Measurements from ENCODE around the gene GARNL3. TPM values are rescaled to one million over a fixed set of nuclear protein-coding genes. Genes with fewer than 3 reads are reported as not detected.
A peak's percentile ranks its signal among the peaks of the same experiment; 100 is the strongest.

The GARNL3 gene
- total and polyA plus RNA-seq, 12 donors: 12.2 to 43.2 (median 28.6) TPM

DNA sequence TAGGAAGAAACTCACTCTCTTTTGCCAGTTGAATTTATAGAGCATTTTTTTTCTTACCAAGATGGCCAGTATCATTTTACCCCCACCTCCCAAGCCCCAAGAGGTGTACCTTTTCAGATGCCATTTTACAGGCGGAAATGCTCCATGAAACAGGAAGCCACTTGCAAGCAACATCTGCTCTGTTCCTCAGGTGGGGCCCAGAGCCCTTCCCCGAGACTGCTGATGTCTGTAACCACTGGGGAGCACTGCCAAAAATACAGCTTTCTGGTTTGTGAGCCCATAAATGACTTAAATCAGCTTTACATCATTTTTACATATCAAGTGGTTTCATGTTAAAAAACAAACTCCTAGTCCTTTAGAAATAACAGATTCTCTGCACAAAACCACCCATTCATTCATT lies 42.9 kb upstream of the GARNL3 start:
- TF ChIP-seq POLR2A (IDR thresholded peaks at IDR 0.05): no peak
- TF ChIP-seq, protein P1, sequence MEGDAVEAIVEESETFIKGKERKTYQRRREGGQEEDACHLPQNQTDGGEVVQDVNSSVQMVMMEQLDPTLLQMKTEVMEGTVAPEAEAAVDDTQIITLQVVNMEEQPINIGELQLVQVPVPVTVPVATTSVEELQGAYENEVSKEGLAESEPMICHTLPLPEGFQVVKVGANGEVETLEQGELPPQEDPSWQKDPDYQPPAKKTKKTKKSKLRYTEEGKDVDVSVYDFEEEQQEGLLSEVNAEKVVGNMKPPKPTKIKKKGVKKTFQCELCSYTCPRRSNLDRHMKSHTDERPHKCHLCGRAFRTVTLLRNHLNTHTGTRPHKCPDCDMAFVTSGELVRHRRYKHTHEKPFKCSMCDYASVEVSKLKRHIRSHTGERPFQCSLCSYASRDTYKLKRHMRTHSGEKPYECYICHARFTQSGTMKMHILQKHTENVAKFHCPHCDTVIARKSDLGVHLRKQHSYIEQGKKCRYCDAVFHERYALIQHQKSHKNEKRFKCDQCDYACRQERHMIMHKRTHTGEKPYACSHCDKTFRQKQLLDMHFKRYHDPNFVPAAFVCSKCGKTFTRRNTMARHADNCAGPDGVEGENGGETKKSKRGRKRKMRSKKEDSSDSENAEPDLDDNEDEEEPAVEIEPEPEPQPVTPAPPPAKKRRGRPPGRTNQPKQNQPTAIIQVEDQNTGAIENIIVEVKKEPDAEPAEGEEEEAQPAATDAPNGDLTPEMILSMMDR (IDR thresholded peaks at IDR 0.05): no peak
- intact Hi-C loops (cut with DNase I): no loop called here
- Histone ChIP-seq H3K9me3 (replicated peaks in 1 of 3) (no peaks in the 10 kb centered on the region), H3K36me3 (replicated peaks in 1 of 2) (no peaks in the 10 kb centered on the region), H3K27me3 (no peaks in the 10 kb centered on the region), H3K27ac (no peak overlapping the region), H3K4me1 (replicated peaks in 1 of 2) (peaks cover 0 to 15% of the 10 kb centered on the region in 2 donors), H3K4me3 (no peak overlapping the region)
- 52 to 100% (median 85%) methylated on average over 2 of the region's 2 CpGs for WGBS, 4 donors
- peak in 1 of 7 donors; percentile 1 for DNase-seq

DNA sequence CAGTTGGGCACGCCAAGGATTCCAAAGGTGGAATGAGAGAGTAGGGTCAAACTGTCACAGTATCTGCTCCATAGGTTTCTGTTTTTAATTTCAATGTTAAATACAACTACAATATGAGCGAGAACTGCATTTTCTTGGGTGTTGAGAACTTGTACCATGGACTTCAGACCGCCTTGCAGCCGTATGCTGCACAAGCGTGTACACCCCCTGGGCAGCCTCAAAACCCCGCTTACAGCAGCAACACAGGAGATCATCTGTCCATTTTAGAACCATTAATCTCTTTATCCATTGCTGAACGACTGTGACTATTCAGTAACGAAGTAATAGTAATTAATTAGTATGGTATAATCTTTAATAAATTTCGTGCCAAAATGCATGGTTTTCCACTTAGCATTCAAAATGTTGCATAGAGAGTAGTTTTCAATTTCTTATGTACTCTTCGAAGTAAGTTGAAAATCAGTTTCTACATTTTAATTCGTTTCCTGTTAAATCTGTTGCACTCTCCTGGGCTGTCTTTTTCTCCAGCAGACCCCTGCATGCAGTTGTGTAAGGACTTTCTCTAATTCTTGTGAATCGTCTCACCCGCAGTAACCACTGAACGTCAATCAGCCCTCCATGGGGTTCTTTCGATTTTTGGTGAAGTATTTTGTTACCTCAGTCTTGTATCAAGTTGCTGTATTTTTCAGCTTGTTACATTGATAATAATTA lies 42.0 kb upstream of the GARNL3 start:
- H3K9me3 ChIP-seq (replicated peaks in 1 of 3): no peaks in the 10 kb centered on the region
- peaks cover 0 to 15% of the 10 kb centered on the region in 2 donors for H3K4me1 ChIP-seq (replicated peaks in 1 of 2)
- peak in 1 of 7 donors; percentile 5 for DNase-seq
- H3K36me3 ChIP-seq (replicated peaks in 1 of 2): no peaks in the 10 kb centered on the region
- no peak overlapping the region for H3K27ac ChIP-seq
- H3K27me3 ChIP-seq: no peaks in the 10 kb centered on the region
- 88 to 92% (median 91%) methylated on average over 15 of the region's 15 CpGs for WGBS, 4 donors
- H3K4me3 ChIP-seq: no peak overlapping the region
- no peak for TF ChIP-seq POLR2A (IDR thresholded peaks at IDR 0.05)
- TF ChIP-seq, protein P1 (IDR thresholded peaks at IDR 0.05): no peak
- intact Hi-C loops (cut with DNase I): no loop called here

DNA sequence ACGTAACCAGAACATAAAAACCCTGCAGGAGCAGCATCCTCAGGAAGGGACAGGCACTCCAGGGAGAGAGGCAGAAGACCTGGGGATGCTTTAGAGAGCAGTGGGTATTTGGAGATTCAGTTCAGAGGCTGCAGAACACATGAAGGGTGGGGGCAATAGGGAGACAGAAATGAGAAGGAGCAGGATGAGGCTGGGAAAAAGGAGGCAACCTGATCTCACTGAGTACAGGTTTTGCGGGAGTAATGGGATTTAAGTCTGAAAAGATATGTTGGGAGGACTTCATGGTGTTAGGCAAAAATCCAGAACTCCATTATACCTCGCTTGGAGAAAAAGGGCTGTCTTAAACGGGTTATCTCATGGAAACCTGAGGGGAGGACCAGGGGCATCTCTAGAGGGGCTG lies 41.3 kb upstream of the GARNL3 start:
- H3K27me3 ChIP-seq: no peaks in the 10 kb centered on the region
- WGBS, 4 donors: 53 to 68% (median 61%) methylated on average over 4 of the region's 4 CpGs
- no peak overlapping the region for H3K4me3 ChIP-seq
- no peak for TF ChIP-seq POLR2A (IDR thresholded peaks at IDR 0.05)
- TF ChIP-seq, protein P1 (IDR thresholded peaks at IDR 0.05): no peak
- H3K36me3 ChIP-seq (replicated peaks in 1 of 2): no peaks in the 10 kb centered on the region
- DNase-seq: peak in 2 of 7 donors; percentile 8 to 17
- no peaks in the 10 kb centered on the region for H3K9me3 ChIP-seq (replicated peaks in 1 of 3)
- peaks cover 0 to 15% of the 10 kb centered on the region in 2 donors for H3K4me1 ChIP-seq (replicated peaks in 1 of 2)
- no peak overlapping the region for H3K27ac ChIP-seq
- intact Hi-C loops (cut with DNase I): no loop called here

DNA sequence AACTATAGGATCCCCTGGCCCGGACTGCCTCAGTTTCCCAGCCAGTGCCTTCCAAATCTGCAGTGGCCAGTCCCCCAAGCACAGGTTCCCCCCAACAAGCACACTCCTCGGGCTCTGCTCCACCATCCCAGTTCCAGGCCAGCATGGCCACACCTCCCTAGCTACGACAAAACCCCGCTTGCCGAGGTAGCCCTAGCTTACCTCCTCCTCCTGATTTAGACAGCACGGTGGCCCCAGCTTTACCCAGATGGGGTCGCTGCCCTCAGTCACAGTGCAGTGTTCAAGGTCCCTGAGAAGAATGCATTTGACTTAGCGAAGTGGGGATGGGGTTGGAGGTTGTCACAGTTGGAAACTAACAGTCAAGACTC lies 40.8 kb upstream of the GARNL3 start:
- Histone ChIP-seq H3K27me3 (no peaks in the 10 kb centered on the region), H3K9me3 (replicated peaks in 1 of 3) (no peaks in the 10 kb centered on the region), H3K4me1 (replicated peaks in 1 of 2) (peaks cover 0 to 15% of the 10 kb centered on the region in 2 donors), H3K4me3 (peak overlapping the region in 2 of 4 donors; percentile 2 to 82), H3K27ac (peak overlapping the region in 2 of 5 donors; percentile 79 to 92), H3K36me3 (replicated peaks in 1 of 2) (no peaks in the 10 kb centered on the region)
- WGBS, 4 donors: 25 to 27% (median 25%) methylated on average over 7 to 8 of the region's 8 CpGs
- intact Hi-C loops (cut with DNase I): no loop called here
- no peak for TF ChIP-seq POLR2A (IDR thresholded peaks at IDR 0.05)
- TF ChIP-seq, protein P1 (IDR thresholded peaks at IDR 0.05): no peak
- peak in 1 of 7 donors; percentile 42 for DNase-seq
